Globus pallidus (tissue), 1 donor: ENCODE data around the gene SCG2.

Source experiments
- DNase-seq: peaks from one replicate; pipeline ENCODE4 v3.0.0-alpha.2; 2015; ENCODE audit warnings: low spot score

SCG2 gene

DNA sequence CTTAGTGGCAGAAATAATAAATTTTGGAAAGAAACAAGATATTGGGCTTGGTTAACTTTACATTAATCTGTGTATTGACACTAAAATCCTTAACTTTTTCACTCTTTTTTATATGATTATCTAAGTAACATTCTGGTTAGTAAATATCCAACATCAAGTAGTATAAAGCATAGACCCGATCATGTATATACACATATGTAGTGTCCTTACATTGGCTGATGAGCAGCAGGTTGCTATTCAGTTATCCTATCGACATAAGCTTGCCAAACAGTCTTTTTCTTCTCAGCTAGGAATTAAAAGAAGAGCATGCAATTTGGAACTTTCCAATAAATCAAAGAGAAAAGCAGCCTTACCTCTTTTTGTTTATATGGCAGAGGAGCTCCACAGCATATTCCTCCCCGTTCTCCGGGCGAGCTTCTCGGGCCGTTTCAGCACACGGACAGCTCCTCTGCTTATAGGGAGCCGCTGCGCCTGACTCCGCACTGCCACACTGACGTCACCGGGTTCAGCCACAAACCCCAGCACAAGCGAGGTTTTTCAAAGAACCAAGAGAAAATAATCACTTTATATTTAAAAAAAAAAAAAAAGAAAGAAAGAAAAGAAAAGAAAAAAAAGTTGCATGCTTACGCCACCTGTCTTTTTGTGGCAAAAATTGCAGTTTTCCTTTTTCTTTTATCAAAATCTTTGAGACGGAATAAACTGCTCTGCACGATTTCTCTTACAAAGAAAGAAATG, at the start of gene SCG2:
Gene SCG2 (minus strand): TSS at position 430 of the 735 bp plus-strand sequence. CDS start 3,079 bp downstream, outside the sequence.
- DNase-seq = peak; percentile 66

DNA sequence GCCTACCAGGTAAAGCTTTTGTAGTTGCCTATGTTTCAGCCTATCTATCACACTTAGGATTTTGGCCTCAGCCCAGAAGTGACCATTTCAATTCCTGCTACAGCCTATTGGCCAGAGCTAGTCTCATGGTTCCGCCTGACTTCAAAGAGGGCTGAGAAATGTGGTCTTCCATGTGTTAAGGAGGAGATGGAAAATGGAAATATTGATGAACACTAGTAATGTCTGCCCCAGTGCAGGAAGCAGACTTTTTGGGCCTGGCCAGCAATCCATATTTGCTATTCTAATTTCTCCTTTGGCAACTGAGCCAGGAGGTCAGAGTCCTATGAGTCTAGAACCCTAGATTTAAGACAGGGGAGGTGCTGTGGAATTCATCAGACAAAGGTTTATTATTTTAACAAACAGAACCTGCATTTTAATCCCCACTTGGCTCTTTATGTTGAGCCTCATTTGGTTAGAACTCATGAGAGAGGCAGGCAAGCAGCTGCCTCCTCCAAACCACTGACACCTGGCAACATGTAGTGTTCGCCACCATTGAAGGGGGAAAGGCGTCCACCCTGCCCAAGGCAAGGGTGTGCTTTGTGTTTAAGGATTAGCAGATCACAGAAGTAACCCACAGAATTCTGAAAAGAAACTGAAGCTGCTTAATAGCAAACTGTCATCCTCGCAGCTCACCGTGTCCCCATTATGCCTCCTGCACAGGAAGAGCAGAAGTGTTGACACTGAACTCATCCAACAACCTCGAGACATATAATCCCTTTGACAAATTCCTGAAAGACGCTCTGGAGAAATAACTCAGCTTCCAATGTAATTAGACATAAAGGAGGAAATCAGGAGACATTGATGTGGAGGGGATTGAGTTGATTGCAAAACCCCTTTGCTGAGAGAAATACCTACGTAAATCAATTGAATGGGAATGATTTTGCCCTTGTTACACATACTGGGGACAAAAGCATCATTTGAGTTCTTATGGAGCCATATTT, 47.7 kb upstream of the SCG2 start:
- DNase-seq = no peak

- DNase-seq = no peak
Observed at GRCh38 chr2:223648755-223649154, 46.6 kb upstream of the SCG2 start.

- DNase-seq = no peak
Observed at GRCh38 chr2:223647258-223647952, 45.2 kb upstream of the SCG2 start.

GRCh38 chr2:223644136-223644535, 42.0 kb upstream of the SCG2 start:
- no peak for DNase-seq

DNA sequence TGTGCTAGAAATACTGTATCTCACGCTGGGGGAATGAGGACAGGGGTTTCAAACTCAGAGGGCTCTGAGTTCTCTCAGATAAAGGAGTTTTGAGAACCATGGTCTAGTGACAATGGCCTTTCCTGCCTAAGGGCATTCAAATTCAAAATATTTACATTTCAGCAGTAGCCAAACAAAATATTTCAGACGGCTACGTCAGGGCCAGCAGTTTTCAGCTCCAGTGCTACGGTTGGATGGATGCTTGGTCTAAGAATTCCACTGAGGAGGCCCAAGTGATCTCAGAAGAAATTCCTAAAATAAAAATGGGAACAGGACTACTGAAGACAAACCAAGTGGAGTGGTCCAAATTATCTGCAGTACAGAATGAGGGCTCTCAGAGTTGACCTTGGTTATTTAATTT, 41.1 kb upstream of the SCG2 start:
- DNase-seq = no peak

DNA sequence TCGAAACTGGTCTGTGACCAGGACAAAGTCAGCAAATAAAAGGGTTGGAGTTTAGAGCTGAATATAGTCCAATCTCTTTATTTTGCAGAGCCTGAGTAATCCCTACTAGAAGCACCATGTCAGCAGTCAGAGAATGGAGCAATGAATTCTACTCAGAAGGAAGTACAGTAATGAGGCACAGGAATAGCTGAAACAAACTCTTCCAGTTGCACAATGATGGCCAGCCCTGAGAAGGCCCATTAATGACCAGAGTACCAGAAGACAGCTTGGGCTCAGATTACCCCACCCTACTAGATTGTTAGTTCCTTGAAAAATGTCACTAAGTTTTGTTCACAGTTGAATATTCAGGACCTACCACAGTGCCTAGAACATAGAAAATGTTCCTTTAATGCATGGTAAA, 40.3 kb upstream of the SCG2 start:
- no peak for DNase-seq

- no peak for DNase-seq
Observed at GRCh38 chr2:223641082-223641481, 38.9 kb upstream of the SCG2 start.

DNA sequence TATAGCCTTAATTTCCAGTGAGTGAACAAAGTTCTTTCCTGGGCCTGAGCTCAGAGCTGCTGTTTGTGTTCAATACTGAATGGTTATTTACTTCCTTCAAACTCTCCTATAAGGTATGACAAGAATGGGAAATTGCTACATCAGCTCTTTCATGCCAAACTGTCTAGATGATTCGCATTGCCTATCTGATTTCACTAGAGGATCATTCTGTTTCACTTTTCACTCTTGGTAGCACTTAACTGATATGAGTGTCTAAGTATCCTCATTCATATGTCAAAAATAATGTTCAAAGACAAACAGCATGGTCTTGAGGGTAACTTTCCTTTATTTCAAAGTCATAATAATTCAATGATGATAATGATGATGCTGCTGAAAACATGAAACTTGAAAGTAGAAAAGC, 32.9 kb upstream of the SCG2 start:
- no peak for DNase-seq

GRCh38 chr2:223634238-223634637, 32.1 kb upstream of the SCG2 start:
- no peak for DNase-seq

- DNase-seq = no peak
Observed at GRCh38 chr2:223633656-223634055, 31.5 kb upstream of the SCG2 start.

- no peak for DNase-seq
Observed at GRCh38 chr2:223632826-223633225, 30.7 kb upstream of the SCG2 start.

DNA sequence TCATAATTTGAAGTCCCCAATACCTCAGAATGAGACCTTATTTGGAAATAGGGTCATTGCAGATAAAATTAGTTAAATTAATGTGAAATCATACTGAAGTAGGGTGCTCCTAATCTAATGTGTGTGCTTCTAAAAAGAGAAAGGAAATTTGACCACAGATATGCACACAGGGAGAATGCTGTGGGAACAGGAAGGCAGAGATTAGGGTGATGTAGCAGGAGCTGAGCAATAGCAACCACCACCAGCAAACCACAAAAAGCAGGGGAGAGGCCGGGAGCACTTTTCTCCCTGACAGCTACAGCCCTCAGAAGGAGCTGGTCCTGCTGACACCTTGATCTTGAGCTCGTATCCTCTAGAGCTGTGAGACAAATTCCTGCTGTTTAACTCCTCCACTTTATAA, 24.6 kb upstream of the SCG2 start:
- no peak for DNase-seq

- no peak for DNase-seq
Observed at GRCh38 chr2:223625652-223626051, 23.5 kb upstream of the SCG2 start.

- no peak for DNase-seq
Observed at GRCh38 chr2:223621901-223622300, 19.7 kb upstream of the SCG2 start.

DNA sequence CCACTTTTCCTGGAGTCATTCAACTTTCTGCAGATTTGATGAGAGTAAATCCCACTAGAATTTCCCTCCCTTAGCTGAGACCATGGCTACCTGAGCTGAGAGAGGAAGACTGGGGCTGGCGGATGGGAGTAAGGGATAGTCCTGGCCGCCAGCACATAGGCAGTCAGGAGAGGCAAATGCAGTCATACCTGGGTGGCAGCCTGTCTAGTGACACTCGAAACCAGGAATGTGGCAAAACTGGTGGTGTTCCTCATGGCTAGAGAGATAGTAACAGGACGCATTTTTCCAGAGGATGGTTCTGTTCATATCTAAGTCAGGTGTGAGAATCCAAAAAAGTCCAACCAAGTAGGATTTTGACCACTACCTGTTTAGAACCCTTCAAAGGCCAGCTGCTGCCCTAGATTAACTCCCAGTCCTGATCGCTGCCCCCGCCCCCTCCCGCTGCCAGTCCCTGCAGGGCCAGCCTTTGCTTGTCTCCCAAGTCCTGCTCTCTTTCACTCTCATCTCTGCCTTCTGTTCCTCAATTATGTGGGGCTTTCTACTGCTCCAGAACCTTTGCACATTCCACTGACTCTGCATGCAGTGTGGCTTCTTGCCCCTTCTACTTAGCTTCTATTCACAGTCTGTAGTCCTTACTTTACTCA, 17.4 kb upstream of the SCG2 start:
- DNase-seq = no peak

DNA sequence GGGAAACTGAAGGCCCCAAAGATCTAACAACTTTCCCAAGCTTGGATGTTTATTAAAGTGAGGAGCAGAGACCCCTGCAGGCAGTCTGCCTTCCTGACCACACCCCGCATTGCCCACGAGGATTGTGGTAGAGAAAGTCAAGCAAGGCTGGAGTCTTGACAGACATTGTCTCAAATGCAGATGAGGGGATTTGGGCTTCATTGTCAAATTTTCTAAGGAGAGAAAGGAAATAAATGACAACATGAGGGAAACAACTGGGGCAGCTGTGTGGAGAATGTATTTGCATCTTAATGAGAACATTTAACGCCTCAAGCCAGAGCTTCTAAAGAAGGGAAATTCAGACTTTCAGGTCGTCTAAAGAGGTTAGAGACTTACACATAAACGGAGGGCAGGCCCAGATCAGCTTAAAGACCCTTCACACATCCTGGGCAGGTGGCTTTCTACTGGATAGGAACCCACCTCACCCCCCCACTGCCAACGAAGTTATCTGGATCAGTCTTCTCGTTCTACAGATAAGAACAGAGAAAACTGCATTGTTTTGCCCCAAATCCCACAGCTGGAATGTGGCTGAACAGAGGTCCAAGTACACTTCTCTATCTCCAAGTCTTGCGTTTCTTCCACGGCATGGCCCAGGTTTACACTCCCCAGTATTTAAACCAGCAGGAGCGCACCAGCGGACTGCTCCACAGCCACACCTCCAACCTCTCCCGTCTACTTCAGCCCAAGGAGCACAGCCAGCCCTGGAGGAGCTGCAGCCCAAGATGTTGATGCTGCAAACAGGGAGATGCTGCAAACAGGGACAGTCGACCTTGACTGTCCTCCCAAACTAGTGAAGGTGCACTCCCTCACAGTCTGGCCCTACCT, 16.2 kb upstream of the SCG2 start:
- no peak for DNase-seq

GRCh38 chr2:223614534-223614933, 12.4 kb upstream of the SCG2 start:
- no peak for DNase-seq

- peak; percentile 66 for DNase-seq
Observed at GRCh38 chr2:223613017-223613950, 11.1 kb upstream of the SCG2 start.

GRCh38 chr2:223612501-223612900, 10.3 kb upstream of the SCG2 start:
- no peak for DNase-seq
